GM19239 (cell line): ENCODE results near the gene SLC27A4.
"Not testable (repeated sequence)": the region's sequence is repeated elsewhere in the genome, so short reads cannot be mapped to it uniquely, and the experiment has no call there.

Experiments
- DNase-seq: peaks from one replicate; pipeline ENCODE4 v3.0.0; 2011; ENCODE audit warnings: low spot score; ENCODE audit not compliant: insufficient read length
- FAIRE-seq: peaks from 2 replicates; lab custom pipeline; 2011; peaks lifted over from hg19 to GRCh38; lab: Jason Lieb, UNC

SLC27A4 gene

GRCh38 chr9:128323212-128323730 lies 17.1 kb upstream of the SLC27A4 start:
- no peak for DNase-seq
- no peak for FAIRE-seq

DNA sequence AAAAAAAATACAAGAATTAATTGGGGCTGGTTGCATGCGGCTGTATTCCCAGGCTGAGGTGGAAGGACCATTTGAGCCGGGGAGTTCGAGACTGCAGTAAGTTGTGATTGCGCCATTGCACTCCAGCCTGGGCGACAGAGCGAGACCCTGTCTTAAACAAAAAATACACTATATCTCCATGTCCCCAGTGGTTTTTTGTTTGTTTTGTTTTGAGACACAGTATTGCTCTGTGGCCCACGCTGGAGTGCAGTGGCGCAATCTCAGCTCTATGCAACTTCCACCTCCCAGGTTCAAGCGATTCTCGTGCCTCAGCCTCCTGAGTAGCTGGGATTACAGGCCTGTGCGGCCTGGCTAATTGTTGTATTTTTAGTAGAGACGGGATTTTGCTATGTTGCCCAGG lies 16.5 kb upstream of the SLC27A4 start:
- no peak for FAIRE-seq
- DNase-seq = no peak

- FAIRE-seq (no peak), DNase-seq (no peak)
These were observed 15.9 kb upstream of the SLC27A4 start for GRCh38 chr9:128324401-128324800.

GRCh38 chr9:128325629-128326028 lies 14.7 kb upstream of the SLC27A4 start:
- DNase-seq = no peak
- FAIRE-seq = no peak

GRCh38 chr9:128333451-128333869 lies 6.9 kb upstream of the SLC27A4 start:
- no peak for DNase-seq
- no peak for FAIRE-seq

- FAIRE-seq = no peak
- no peak for DNase-seq
These were observed 5.2 kb upstream of the SLC27A4 start for GRCh38 chr9:128335161-128335560.

DNA sequence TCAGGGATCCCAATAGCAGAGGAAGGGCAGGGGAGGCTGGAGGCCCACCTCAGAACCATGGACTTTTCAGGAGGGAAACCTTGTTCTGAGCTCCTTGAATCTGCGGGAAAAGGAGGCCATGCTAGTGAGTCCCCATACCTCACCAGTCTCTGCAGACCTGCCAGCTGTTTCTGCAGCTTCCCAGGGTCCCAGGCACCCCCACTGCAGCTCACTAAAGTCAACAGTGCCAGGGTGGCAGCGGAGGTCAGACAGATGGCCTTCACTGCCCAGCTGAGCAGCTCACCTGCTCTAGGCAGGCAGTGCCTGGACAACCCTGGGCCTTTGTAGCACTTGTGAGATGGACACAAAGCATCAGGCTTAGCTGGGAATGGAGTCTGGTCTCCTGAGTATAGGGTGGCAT lies 4.4 kb upstream of the SLC27A4 start:
- FAIRE-seq (no peak), DNase-seq (no peak)

DNA sequence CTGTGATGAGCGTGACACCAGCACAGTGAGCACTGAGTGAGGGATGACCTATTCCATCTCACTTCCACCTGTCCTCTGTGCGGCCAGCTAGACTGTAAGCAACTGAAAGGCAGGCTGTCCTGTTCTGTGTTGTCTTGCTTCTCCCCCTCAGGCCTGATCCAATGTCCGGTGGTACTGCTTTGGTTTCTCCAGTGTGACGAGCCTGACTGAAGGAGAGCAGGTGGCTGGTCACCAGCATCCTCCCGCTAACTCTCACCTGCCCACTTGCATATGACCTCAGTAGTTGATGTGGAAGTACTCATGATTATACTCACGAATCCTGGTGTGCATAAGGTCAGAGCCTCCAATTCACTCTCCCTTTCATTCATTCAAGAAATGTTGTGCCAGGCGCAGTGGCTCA lies 2.4 kb upstream of the SLC27A4 start:
- FAIRE-seq (no peak), DNase-seq (no peak)

GRCh38 chr9:128338852-128339614 lies 1.3 kb upstream of the SLC27A4 start:
- FAIRE-seq, DNase-seq: not testable (repeated sequence)

DNA sequence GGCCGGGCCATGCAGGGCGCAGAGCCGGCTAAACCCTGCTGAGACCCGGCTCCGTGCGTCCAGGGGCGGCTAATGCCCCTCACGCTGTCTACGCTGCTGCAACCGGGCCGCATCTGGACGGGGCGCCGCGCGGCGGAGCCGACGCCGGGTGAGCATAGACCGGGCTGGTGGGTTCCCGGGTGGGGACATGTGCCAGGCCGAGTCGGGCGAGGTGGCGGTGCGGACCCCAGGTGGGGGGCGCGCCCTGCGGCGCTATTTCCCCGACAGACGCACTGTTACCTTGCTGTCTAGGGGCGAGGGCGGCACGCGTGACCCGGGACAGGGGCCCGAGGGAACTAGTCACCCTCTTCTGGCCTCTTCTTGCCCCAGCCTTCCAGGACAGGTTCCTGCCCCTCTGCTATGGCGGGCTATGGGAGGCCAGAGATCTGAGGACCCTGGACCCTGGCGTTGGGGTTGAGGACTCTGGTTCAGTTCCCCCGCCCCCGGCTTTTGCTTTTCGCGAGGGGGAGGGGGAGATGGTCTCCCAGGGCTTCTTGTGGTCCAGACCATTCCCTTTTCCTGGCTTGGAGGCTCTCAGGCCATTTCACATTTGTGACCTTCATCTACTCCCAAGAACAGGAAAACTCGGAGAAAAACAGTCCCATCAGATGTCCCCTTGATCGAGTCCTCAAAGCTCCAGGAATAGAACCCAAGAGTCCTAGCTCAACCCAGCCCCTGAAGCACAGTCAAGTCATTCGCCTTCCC lies 536 bp downstream of the SLC27A4 start:
- no peak for FAIRE-seq
- DNase-seq = no peak

- FAIRE-seq (peak; percentile 56), DNase-seq (peak; percentile 92)
These were observed 1.1 kb downstream of the SLC27A4 start for GRCh38 chr9:128341435-128341849.

- DNase-seq (no peak), FAIRE-seq (no peak)
These were observed 2.8 kb downstream of the SLC27A4 start for GRCh38 chr9:128342971-128343680.

DNA sequence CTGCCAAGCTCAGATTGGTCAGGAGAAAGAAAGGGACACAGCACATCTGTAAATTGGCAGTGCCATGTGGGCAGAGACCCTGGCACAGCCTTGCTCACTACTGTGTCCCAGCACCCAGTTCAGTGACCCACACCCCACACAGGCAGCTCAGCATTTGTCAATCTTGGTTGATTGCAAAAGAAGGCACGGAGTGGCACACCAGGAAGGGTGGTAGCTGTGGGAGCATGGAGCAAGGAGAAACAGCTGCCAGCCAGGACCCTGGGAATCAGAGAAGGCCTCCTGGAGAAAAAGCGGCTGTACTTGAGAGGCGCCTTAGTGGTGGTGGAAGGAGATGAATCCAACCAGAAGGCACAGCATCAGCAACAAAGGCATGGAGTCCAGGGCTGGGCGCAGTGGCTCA lies 3.5 kb downstream of the SLC27A4 start:
- FAIRE-seq = no peak
- DNase-seq = no peak

- DNase-seq (no peak), FAIRE-seq (no peak)
These were observed 4.7 kb downstream of the SLC27A4 start for GRCh38 chr9:128344931-128345605.

DNA sequence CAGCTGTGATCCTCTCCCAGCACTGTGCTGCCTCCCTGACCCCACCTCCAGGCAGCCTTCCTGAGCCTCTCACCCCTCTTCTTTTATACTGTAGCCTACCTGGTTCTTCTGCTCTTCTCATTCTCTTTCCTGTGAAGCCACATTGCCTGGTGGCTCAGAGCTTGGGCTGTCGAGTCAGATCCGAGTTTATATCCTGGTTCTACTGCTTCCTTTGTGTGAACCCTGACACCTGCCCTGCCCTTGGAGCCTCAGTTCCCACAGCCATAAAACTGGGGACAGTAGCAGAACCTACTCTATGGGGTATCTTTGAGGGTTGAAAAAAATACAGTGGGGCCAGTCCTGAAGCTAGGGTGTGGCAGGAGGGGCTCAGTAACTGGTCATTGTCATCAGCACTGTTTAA lies 8.8 kb downstream of the SLC27A4 start:
- FAIRE-seq (no peak), DNase-seq (no peak)

- no peak for FAIRE-seq
- no peak for DNase-seq
These were observed 9.4 kb downstream of the SLC27A4 start for GRCh38 chr9:128349772-128350171.

- no peak for FAIRE-seq
- no peak for DNase-seq
These were observed 15.1 kb downstream of the SLC27A4 start for GRCh38 chr9:128355451-128355850.

GRCh38 chr9:128358090-128358489 lies 17.8 kb downstream of the SLC27A4 start:
- FAIRE-seq = no peak
- no peak for DNase-seq

DNA sequence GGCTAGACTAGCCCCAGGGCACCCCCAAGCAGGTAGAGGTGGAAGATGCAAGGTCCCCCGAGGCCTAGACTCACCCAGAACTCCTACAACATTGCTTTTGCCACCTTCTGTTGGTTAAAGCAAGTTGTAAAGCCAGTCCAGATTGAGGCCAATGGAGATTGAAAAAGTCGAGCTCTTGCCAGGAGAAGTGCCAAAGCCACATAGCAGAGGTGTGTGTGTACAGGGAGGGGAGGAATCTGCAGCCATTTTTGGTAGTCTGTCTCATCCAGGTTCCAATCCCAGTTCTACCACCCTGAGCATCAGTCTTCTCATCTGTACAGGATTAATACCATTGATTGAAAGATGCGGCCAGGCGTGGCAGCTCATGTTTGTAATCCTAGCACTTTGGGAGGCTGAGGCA lies 18.5 kb downstream of the SLC27A4 start:
- DNase-seq = no peak
- no peak for FAIRE-seq

DNA sequence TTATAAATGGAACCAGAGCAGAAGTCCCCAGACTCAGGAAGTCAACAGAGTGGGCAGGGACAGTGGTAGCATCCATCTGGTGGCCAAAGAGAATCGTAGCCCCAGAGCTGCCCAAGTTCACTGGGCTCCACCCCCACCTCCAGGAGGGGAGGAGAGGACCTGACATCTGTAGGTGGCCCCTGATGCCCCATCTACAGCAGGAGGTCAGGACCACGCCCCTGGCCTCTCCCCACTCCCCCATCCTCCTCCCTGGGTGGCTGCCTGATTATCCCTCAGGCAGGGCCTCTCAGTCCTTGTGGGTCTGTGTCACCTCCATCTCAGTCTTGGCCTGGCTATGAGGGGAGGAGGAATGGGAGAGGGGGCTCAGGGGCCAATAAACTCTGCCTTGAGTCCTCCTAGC lies 20.5 kb downstream of the SLC27A4 start:
- DNase-seq (no peak), FAIRE-seq (no peak)
